Activated CD4-positive, alpha-beta T cell treated with anti-CD3 and anti-CD28 coated beads for 4 hours (primary cell): ENCODE measurements around the gene WDFY4.

Experiments used
- DNase-seq, 2 donors: peaks; one replicate each; pipeline ENCODE4 v3.0.0-alpha.2; 2020

WDFY4 gene

DNA sequence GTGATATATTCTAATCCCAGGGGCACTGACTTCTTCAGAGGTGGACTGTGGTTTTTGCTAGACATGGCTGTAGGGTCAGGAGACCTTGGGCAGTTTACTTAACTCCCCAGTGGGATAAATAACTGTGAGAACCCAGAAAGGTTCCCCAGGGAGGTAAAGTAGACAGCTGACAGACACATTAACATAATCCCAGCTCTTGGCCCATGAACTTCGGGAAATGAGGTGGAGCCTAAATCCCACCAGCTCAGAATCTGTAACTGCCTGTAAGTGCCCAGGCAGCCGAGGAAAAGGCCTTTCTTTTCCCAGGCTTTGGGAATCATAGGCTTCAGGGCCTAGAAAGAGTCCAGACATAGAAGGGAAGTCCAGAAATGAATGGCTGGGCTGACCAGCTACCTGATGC lies 149.0 kb downstream of the WDFY4 start:
- no peak for DNase-seq

DNA sequence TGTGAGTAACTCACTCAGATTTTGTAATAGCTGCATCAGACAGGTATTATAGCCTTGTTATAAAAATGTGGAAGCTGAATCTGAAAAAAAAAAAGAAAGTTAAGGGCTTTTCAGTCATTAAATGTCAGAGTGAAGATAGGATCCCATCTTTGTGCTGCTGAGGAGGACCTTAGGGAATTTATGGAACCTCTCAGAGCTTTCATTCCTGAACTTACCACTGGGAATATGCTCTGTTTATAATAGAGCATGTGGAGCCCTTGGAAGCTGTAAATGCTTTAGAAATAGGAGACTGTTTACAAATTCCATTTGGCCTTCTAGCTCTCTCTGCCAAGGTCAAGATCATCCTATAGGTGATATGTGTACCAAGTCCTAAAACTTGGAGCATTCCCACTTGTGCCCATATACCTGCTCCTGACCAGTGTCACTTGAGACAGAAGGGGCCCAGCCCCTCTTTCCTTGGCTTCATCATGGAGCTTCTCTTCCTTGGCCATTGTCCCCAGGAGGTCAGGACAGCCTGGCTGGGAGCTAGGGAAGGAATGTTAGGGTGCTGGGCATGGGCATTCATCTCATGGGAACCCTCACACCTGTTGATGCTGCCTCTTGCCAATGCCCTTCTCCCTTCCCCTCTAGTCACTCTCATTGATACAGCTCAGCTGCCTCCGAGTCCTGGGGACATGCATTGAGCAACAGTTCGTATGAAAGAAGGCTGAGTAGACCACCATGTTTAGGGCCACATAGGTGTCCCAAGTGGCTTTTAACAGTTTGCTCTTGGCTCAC lies 149.7 kb downstream of the WDFY4 start:
- DNase-seq: no peak

DNA sequence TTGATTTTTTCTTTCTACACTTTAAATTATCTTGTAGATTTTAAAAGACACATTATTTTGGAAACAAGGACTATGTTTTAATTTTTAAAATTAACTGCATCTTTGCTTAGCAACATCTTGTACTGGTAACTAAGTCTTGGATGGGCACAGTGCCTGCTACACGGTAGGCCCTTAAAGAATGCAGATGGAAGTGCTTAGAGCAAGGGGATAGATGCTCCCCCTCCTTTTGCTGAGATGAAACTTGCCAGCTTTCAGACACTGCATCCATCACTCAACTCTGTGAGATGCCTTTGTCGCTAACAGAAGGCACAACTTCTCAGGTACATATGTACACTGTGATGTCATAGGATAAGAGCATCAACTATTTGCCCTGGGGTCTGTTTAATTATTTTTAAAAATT lies 151.1 kb downstream of the WDFY4 start:
- DNase-seq: no peak

DNA sequence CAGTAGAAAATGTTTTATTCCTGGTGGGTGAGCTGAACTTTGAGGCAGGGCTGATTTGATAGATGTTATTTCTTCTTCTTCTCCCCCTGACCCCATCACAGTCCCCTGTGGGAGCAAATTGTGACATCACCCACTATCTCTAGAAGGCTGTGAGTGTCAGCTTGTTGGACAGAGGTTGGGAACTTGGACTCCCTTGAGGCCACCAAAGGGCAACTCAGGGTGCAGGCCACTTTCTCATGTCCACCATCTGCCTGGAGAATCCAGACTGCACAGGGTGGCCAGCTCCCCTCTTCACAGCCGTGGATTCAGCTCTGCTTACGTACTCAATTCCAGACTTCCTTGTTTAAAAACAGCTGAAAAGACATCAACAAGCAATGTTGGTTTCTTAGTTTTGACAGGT lies 151.9 kb downstream of the WDFY4 start:
- no peak for DNase-seq

DNA sequence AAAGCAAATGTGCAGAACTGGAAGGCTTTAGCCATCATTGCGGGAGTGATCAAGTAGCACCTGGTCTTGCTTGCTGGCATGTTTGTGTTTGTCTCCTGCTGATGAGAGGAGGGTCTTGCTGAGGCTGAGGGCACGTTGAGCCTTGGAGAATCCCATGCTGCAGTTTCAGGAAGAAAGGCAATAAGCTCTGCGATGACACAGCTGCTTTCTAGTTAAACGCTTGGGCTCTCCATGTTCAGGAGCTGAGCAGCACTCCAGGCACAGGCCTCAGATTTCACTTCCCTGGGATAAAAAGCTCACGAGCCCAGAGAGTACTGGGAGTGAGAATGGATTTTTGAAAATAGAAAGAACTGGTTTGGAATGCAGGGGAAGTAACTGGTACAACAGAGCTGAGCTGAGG lies 154.2 kb downstream of the WDFY4 start:
- DNase-seq: no peak

DNA sequence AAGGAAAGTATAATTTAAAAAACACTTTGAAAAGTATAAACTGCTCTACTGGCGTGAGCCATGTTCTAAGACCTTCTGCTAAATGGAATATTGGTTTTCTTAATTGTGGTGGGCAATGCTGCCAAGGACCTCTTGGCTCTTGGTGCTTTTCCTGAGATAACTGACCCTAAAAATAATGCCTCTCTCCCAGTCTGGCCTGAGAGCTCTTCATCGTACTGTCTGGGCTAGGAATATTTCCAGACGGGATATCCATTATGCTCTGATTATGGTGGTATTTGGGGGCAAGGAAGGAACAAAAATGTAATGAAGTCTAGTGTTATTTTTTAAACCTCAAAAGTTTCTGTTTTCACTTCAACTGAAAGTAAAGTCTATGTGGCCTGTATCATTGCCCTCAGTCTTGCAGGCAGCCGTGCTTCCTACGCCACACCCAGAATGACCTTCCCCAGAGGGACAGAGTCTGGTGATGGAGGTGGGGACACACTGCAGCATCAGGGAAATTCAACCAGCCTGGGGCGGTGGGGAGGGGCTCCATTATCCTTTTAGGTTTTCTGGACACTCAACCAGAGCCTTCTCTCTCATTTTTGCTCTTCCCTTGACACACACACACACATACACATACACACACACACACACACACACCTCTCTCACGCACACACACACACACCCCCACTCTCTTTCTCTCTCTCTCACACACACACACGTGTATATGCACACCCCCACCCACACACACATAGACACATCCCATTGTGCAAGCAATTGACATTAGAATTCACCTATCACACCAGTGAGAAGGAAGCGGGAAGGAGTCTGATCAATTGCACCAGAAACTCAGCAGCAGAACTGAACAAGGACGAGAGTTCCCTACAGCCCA lies 155.4 kb downstream of the WDFY4 start:
- no peak for DNase-seq

DNA sequence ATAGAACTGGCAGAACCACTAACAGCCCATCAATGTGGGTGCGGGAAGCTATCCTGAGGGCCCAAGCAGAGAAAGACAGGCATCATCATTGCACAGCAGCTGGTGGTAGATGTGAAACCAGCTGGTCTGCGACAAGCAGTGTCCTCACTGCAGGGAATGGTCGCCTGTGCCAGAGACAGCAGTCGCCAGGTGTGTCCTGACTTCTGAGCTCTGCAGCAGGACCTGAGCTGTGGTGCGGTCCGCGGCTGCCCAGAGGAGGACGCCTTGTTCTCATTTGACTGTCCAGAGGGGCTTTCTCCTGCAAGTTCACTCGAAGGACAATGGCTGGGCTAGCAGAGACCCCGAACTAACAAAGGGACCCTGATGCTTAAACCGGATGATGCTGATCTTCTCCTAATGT lies 157.6 kb downstream of the WDFY4 start:
- no peak for DNase-seq

DNA sequence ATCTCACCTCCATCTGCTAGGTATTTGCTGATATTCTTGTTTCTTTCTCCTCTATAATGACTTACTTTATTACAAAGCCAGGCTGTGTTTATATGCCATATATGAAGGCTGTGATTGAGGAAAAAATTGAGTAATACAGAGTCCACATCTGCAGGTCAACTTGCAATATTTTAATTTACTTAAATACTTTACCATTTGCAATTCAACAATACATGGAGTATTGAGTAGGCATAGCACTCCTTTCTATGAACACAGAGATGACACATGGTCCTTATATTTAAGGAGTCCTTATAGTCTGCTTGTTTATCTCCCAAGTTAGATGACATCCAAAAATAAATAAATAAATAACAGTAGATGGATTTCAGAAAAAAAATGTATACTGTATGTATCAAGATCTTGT lies 158.5 kb downstream of the WDFY4 start:
- DNase-seq: no peak

DNA sequence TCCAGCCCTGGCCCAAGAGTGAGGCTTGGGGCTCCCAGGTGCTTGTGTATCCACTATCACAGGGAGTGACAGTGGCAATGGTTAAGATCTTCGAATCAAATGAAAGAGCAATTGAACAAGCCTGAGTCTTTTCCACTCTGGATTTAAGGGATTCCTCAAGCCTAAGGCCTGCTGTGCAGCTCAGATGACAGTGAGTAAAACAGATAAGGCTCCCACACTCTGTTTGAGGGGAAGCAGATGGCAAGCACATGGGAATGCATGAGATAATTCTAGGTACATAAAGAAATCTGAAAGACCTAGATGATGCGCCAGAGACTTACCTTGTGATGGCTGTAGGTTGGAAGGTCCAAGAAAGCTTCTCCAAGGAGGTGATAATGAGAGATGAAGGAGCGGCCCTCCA lies 159.9 kb downstream of the WDFY4 start:
- DNase-seq: no peak

DNA sequence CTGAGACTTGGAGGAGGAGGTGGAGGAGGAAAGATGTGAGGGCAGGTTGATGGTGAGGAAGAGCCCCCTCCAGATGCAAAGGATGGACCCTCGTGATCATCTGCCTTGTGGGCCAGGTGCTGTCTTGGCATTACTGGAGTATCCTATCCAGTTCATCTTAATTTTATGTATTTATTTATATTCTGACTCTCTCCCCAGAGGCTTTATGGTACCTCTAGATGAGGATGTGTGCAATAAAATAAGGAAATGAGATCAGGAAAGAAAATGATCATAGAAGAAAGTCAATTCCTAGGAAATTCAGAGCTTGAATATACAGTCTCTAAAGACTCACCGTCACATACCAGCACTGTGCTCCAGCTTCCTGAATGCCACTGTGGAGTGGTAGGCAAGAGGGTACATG lies 160.8 kb downstream of the WDFY4 start:
- no peak for DNase-seq

DNA sequence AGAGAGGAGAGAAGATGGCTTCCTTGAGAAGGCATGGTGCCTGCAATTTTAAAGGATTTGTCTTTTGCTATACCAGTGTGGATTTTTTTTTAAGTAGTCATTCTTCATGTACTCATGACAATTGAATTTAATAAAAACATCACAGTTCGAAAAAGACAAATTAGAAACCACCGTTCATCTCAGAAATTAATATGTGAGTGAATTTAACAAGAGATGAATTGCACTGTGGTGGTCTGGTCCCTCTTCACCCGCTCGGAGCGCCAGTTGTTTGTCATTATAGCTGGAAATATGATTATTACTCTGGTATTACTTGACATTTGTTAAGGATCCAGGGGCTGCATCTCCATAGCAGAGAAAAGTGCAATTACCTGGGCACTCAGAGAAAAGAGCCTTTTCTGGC lies 163.0 kb downstream of the WDFY4 start:
- DNase-seq: no peak

DNA sequence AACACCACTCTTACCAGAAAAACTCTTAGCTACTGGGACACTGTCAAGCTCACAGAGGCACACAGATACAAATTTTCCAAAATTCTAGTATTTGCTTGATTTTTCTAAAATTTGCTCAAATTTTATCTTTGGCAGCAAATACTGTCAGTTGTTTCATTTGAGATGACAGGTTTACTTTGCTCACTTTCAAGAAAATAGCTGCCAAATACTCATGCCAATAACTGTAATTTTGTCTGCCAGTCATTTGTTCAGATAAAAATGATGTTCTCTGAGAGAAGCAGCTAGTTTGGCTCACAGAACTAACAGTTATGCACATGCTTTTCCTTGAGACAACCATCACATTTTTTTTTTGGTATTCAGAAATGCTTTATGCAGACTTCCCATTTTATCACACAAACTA lies 172.2 kb downstream of the WDFY4 start:
- no peak for DNase-seq

DNA sequence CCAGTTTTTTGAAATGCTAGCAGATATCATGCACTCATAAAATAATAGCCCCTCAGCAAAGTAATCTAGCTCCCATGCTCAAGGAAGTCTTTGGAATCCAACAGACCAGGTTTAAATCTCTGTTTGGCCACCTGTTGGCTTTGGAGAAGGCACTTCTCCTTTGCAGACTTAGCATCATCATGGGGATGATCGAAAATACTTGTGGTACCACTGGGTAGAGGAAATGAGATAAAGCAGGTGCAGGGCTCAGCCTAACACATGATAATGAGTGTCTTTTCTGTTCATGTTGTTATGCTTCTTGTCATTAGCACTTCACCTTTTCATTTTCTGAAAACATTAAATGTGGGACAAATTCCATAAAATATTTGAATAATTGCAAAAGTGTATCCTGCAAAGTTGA lies 187.6 kb downstream of the WDFY4 start:
- DNase-seq: no peak

DNA sequence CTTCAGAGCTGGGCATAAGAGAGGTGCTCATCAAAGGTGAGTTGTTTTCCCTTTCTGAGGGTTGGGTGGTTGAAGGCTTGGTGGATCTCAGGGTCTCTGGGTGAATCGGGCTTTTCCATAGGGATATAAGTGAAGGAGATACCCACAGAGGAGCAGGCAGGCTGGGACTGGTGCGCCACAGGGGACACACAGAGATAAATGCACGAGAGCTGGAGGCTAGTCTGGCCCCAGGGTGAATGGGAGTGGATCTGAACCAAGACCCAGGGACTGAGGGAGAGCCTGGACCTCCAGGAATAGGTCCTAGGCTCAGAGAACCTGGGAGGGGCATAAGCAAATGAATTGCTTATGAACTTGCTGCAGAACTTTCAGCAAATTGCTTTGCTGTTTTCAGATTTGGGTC lies 193.4 kb downstream of the WDFY4 start:
- DNase-seq: no peak

DNA sequence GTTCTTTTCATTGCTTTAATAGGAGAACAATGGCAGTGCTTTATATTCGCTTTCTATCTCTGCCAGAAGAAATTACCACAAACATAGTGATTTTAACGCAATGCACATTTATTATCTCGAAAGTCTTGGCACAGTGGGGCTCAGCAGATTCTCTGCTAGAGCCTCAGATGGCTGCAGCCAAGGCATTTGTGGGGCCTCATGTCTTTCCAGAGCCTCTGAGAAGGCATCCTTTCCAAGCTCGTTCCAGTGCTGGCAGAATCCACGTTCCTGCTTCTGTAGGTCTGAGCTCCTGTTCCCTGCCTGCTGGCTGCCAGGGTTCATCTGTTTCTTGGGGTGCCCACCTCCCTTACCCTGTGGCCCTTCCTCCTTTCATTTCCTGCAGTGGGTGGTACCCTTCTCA lies 194.8 kb downstream of the WDFY4 start:
- DNase-seq: no peak

DNA sequence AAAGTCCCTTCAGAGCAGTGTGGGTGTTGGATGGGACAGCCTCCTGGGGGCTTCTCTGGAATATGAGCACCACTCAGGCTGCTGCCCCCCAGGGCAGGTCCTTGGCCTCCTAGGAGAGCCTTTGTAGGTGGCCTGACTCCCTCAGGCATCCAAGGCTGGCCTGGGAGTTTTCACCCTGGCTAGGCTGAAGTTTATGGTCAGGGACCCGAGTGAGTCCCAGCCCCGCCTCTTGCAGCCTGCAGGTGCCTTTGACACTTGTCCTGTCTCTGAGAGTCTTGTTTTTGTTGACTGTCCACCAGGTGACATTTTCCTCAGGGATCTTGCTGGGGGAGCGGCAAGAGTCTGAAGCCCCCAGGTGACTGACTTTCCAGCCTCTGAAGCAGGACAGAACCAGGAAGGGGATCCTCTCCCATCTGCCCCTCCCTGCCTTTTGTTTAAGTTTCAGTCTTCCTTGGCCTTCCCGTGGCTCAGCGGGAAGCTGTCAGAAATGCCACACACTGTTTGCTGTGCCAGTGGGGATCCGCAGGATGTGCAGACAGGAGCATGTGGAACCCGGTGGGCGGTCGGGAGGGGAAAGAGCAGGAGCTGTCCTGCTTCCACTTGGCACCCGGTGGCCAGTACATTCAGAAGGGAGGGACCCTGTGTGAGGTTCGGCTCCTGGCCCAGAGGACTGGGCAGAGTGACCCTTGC lies 195.5 kb downstream of the WDFY4 start:
- no peak for DNase-seq

DNA sequence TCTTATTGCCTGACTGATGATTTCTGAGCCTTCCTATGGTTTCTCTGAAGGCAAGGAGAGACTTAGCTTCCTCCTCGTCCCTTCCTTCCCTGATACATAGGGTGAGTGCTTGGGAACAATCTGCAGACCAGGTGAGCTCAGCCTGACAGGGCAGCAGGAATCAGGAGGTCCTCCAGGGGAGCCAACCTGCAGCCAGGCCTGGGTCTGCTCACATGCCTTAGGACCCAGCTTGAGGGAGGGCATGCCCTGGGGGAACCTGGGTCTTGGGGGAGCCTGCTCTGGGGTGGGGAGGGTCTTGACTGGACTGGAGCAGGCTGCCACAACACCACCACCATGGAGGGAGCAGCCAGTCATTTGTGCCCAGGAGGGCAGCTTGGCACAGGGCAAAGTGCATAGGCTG lies 197.3 kb downstream of the WDFY4 start:
- DNase-seq: no peak

DNA sequence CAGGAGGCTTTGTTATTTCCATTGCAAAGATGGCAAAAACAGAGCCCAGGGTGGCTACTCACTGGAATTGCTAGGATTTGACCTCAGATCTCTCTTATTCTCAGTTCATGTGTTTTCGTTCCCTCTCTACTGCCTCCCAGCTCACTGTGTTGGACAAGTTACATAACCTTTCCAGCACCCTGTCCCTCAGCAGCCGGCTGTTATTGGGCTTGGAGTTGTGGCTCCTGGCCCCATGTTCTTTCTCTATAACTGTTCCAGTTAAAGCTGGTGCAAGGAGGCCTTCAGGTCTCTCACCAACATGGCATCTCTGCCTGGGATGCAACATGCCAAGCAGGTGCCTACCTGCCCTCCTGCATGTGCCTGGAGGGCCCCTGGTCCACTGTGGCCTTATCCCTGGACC lies 198.2 kb downstream of the WDFY4 start:
- no peak for DNase-seq

DNA sequence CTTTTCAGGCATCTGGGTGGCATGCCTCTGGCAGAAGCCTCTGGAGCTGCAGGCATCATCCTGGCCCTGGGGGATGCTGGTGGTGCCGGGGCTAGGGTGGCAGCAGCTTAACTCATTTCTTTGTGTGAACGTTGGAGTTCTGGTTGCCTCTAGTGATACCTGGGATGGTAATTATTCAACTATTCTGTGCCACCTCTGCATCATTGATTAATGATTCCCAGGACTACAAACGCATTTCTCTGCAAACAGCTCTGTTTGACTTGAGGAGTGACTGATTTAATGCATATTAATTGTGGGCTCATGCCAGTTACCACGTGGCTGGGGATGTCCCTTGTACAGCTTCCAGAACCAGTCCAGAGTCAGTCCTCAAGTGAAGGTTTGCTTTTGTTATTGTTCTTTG lies 199.0 kb downstream of the WDFY4 start:
- no peak for DNase-seq

DNA sequence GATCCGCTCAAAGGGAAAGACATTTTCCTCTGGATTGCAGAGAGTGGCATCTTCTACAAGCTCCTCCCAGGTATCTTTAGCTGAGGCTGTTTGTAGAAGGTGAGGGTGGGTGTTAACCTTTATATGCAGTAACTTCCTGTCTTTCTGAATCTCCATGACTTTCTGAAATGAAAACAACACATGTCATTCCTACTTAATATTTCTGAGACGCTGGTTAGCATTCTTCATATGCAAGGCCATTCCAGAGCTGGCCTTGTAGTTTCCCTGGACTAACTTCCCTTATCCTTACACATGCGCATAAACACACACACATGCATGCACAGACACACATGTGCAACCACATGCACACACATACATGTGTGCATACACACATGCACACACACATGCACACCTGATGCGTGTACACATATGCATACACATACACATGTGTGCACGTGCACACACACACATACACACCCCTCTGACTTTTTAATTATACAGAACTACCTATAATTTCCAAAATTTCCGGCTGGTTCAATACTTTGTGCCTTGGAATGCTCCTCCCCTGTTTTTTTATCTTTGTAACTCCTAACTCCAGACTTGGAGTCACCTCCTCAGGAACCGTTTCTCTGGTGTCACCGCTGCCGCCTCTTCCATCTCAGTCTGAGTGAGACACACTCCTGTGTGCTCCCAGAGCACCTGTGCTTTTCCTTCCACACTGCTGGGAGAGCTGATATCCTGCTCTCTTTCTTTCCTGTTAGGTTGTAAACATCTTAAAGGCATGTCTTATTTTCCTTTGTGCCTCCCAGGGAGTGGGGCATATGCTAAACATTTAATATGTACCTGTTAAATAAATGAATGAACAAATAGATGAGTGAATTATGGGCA lies 199.7 kb downstream of the WDFY4 start:
- no peak for DNase-seq

DNA sequence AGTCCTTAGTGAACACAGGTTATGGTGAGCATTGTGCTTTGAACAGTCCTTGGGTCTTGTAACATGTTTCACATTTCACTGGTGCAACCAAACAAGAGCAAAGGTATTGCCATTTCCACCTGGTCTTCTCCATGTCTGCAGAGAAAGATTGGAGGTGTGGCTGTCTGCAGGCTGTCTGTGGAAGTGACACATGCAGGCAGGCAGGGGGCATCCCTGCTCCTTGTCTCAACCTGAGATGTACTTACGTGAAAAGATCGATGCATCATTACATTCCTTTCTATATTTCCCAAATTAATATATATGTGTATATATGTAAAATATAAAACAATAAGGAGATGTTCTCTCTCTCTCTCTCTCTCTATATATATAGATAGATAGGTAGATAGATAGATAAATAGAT lies 200.7 kb downstream of the WDFY4 start:
- no peak for DNase-seq

DNA sequence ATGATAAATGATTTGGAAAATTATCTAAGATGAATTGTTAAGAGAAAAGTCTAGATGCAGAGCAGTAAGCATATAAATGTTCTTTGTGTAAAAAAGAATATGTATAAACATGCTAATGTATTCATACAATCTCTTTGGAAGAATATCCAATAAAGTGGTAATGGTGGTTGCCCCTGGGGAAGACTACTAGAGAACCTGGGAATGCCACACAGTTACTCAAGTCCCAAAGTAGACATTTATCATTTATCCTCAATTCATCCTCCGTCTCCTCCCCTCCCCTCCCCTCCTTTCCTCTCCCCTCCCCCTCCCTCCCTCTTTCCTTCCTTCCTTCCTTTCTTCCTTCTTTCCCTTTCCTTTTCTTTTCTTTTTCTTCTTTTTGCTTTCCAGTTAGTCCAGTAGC lies 203.3 kb downstream of the WDFY4 start:
- no peak for DNase-seq
